ENCODE data around the gene IFRD2.
"Not testable (repeated sequence)": the region's sequence is repeated elsewhere in the genome, so short reads cannot be mapped to it uniquely, and the experiment has no call there.

The IFRD2 gene

GRCh38 chr3:50319181-50319893 is 27.1 kb upstream of the IFRD2 start:
- H3K27me3 Mint-ChIP-seq = no peaks in the 10 kb centered on the region
- no peak overlapping the region for H3K27ac Mint-ChIP-seq
- peaks cover 27% of the 10 kb centered on the region for H3K4me1 Mint-ChIP-seq (ENCODE audit: low read depth)
- no peaks in the 10 kb centered on the region for H3K9me3 Mint-ChIP-seq (ENCODE audit: low read depth)
- H3K36me3 Mint-ChIP-seq = peaks cover 2% of the 10 kb centered on the region
- peak overlapping the region; percentile 94 for H3K4me3 Mint-ChIP-seq

- peak overlapping the region; percentile 28 for H3K27ac Mint-ChIP-seq
- peaks cover 2% of the 10 kb centered on the region for H3K36me3 Mint-ChIP-seq
- H3K4me3 Mint-ChIP-seq = peak overlapping the region; percentile 51
- H3K27me3 Mint-ChIP-seq = no peaks in the 10 kb centered on the region
- H3K9me3 Mint-ChIP-seq (ENCODE audit: low read depth) = no peaks in the 10 kb centered on the region
- peaks cover 27% of the 10 kb centered on the region for H3K4me1 Mint-ChIP-seq (ENCODE audit: low read depth)
Observed at GRCh38 chr3:50318615-50319014, 26.4 kb upstream of the IFRD2 start.

- no peaks in the 10 kb centered on the region for H3K9me3 Mint-ChIP-seq (ENCODE audit: low read depth)
- H3K4me1 Mint-ChIP-seq (ENCODE audit: low read depth) = peaks cover 27% of the 10 kb centered on the region
- H3K27me3 Mint-ChIP-seq = no peaks in the 10 kb centered on the region
- no peak overlapping the region for H3K27ac Mint-ChIP-seq
- H3K36me3 Mint-ChIP-seq = peaks cover 2% of the 10 kb centered on the region
- H3K4me3 Mint-ChIP-seq = no peak overlapping the region
Observed at GRCh38 chr3:50318163-50318562, 25.9 kb upstream of the IFRD2 start.

- H3K9me3 Mint-ChIP-seq (ENCODE audit: low read depth) = no peaks in the 10 kb centered on the region
- H3K27ac Mint-ChIP-seq = no peak overlapping the region
- H3K27me3 Mint-ChIP-seq = no peaks in the 10 kb centered on the region
- H3K36me3 Mint-ChIP-seq = peaks cover 2% of the 10 kb centered on the region
- H3K4me3 Mint-ChIP-seq = no peak overlapping the region
- peaks cover 27% of the 10 kb centered on the region for H3K4me1 Mint-ChIP-seq (ENCODE audit: low read depth)
Observed at GRCh38 chr3:50317300-50317699, 25.1 kb upstream of the IFRD2 start.

GRCh38 chr3:50316657-50317242 is 24.5 kb upstream of the IFRD2 start:
- Mint-ChIP-seq H3K27ac (peak overlapping the region; percentile 35), H3K27me3 (no peaks in the 10 kb centered on the region), H3K36me3 (peaks cover 2% of the 10 kb centered on the region), H3K4me3 (peak overlapping the region; percentile 63), H3K4me1 (ENCODE audit: low read depth) (peaks cover 27% of the 10 kb centered on the region), H3K9me3 (ENCODE audit: low read depth) (no peaks in the 10 kb centered on the region)

GRCh38 chr3:50314816-50315215 is 22.6 kb upstream of the IFRD2 start:
- no peak overlapping the region for H3K4me3 Mint-ChIP-seq

GRCh38 chr3:50314342-50314741 is 22.1 kb upstream of the IFRD2 start:
- no peaks in the 10 kb centered on the region for H3K9me3 Mint-ChIP-seq (ENCODE audit: low read depth)
- no peak overlapping the region for H3K4me3 Mint-ChIP-seq
- H3K4me1 Mint-ChIP-seq (ENCODE audit: low read depth) = peaks cover 19% of the 10 kb centered on the region
- H3K36me3 Mint-ChIP-seq = peaks cover 2% of the 10 kb centered on the region
- no peaks in the 10 kb centered on the region for H3K27me3 Mint-ChIP-seq
- peak overlapping the region; percentile 8 for H3K27ac Mint-ChIP-seq

More at GRCh38 chr3:50314816-50315215, 22.6 kb upstream of the IFRD2 start:
- Mint-ChIP-seq H3K4me1 (ENCODE audit: low read depth) (peaks cover 20% of the 10 kb centered on the region), H3K27me3 (no peaks in the 10 kb centered on the region), H3K27ac (no peak overlapping the region), H3K9me3 (ENCODE audit: low read depth) (no peaks in the 10 kb centered on the region), H3K36me3 (peaks cover 2% of the 10 kb centered on the region)

- not testable (repeated sequence) for H3K27ac Mint-ChIP-seq; H3K9me3 Mint-ChIP-seq (ENCODE audit: low read depth); H3K4me3 Mint-ChIP-seq; H3K36me3 Mint-ChIP-seq; H3K27me3 Mint-ChIP-seq
- peaks cover 12% of the 10 kb centered on the region for H3K4me1 Mint-ChIP-seq (ENCODE audit: low read depth)
Observed at GRCh38 chr3:50312041-50312440, 19.8 kb upstream of the IFRD2 start.

- no peaks in the 10 kb centered on the region for H3K9me3 Mint-ChIP-seq (ENCODE audit: low read depth)
- H3K27me3 Mint-ChIP-seq = no peaks in the 10 kb centered on the region
- peaks cover 16% of the 10 kb centered on the region for H3K4me1 Mint-ChIP-seq (ENCODE audit: low read depth)
- no peak overlapping the region for H3K4me3 Mint-ChIP-seq
- no peaks in the 10 kb centered on the region for H3K36me3 Mint-ChIP-seq
- H3K27ac Mint-ChIP-seq = no peak overlapping the region
Observed at GRCh38 chr3:50304601-50305000, 12.4 kb upstream of the IFRD2 start.

GRCh38 chr3:50303013-50303815 is 11.0 kb upstream of the IFRD2 start, which contains the start of gene HYAL1:
Gene HYAL1 (minus strand): TSS chr3:50303574. CDS start chr3:50302956, 618 bp downstream.
- no peaks in the 10 kb centered on the region for H3K9me3 Mint-ChIP-seq (ENCODE audit: low read depth)
- H3K27ac Mint-ChIP-seq = no peak within 1 kb of the TSS
- H3K4me3 Mint-ChIP-seq = no peak within 1 kb of the TSS
- peaks cover 19% of the 10 kb centered on the region for H3K4me1 Mint-ChIP-seq (ENCODE audit: low read depth)
- H3K36me3 Mint-ChIP-seq = no peaks in the 10 kb centered on the region
- H3K27me3 Mint-ChIP-seq = no peaks in the 10 kb centered on the region

GRCh38 chr3:50302095-50303012 is 10.1 kb upstream of the IFRD2 start:
- H3K4me1 Mint-ChIP-seq (ENCODE audit: low read depth) = peaks cover 26% of the 10 kb centered on the region
- H3K4me3 Mint-ChIP-seq = no peak overlapping the region
- no peaks in the 10 kb centered on the region for H3K27me3 Mint-ChIP-seq
- no peaks in the 10 kb centered on the region for H3K36me3 Mint-ChIP-seq
- no peaks in the 10 kb centered on the region for H3K9me3 Mint-ChIP-seq (ENCODE audit: low read depth)
- H3K27ac Mint-ChIP-seq = no peak overlapping the region

GRCh38 chr3:50300681-50301254 is 8.5 kb upstream of the IFRD2 start:
- peaks cover 26% of the 10 kb centered on the region for H3K4me1 Mint-ChIP-seq (ENCODE audit: low read depth)
- no peaks in the 10 kb centered on the region for H3K36me3 Mint-ChIP-seq
- H3K27me3 Mint-ChIP-seq = no peaks in the 10 kb centered on the region
- peak overlapping the region; percentile 97 for H3K4me3 Mint-ChIP-seq
- H3K27ac Mint-ChIP-seq = peak overlapping the region; percentile 98
- no peaks in the 10 kb centered on the region for H3K9me3 Mint-ChIP-seq (ENCODE audit: low read depth)

- no peaks in the 10 kb centered on the region for H3K36me3 Mint-ChIP-seq
- H3K27ac Mint-ChIP-seq = peak overlapping the region; percentile 98
- peaks cover 26% of the 10 kb centered on the region for H3K4me1 Mint-ChIP-seq (ENCODE audit: low read depth)
- H3K9me3 Mint-ChIP-seq (ENCODE audit: low read depth) = no peaks in the 10 kb centered on the region
- no peaks in the 10 kb centered on the region for H3K27me3 Mint-ChIP-seq
- peak overlapping the region; percentile 97 for H3K4me3 Mint-ChIP-seq
Observed at GRCh38 chr3:50299929-50300680, 7.9 kb upstream of the IFRD2 start.

- Mint-ChIP-seq H3K27me3 (no peaks in the 10 kb centered on the region), H3K9me3 (ENCODE audit: low read depth) (no peaks in the 10 kb centered on the region), H3K4me1 (ENCODE audit: low read depth) (peaks cover 24% of the 10 kb centered on the region), H3K4me3 (peak overlapping the region; percentile 97), H3K27ac (peak overlapping the region; percentile 98), H3K36me3 (no peaks in the 10 kb centered on the region)
Observed at GRCh38 chr3:50299638-50299928, 7.4 kb upstream of the IFRD2 start.
